NK-92 (cell line): ENCODE measurements around the gene IL1R2.

Source experiments
- DNase-seq: peaks from one replicate; lab custom pipeline; 2025; ENCODE audit not compliant: unreplicated experiment; lab: John Stamatoyannopoulos, UW

The IL1R2 gene

DNA sequence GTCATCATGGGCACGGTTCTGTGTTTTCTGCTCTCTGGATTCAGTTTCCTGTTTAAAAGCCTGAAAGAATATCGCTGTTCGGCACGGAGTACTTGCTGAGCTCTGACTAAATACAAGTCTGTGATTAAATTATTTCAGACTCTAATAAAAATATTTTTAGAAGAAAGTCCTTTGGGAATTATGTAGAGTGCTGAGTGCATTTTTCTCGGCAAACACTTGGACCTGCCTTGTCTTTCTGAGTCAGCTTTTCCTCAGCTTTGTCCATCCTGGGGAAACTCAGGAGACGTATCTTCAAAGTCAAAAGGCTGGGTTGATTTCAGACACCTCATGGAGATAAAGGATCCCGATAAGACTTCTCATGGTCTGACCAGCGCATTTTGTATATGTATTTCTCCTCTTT, 45.9 kb downstream of the IL1R2 start:
- no peak for DNase-seq

DNA sequence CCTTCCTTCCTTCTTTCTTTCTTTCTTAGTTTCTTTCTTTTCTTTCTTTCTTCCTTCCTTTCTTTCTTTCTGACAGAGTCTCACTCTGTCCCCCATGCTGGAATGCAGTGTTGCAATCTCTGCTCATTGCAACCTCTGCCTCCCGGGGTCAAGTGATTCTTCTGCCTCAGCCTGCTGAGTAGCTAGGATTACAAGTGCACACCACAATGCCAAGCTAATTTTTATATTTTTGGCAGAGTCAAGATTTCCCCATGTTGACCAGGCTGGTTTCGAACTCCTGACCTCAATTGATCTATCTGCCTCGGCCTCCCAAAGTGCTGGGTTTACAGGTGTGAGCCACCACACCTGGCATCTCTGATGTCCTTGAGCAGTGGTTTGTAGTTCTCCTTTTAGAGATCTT, 48.5 kb downstream of the IL1R2 start:
- no peak for DNase-seq

DNA sequence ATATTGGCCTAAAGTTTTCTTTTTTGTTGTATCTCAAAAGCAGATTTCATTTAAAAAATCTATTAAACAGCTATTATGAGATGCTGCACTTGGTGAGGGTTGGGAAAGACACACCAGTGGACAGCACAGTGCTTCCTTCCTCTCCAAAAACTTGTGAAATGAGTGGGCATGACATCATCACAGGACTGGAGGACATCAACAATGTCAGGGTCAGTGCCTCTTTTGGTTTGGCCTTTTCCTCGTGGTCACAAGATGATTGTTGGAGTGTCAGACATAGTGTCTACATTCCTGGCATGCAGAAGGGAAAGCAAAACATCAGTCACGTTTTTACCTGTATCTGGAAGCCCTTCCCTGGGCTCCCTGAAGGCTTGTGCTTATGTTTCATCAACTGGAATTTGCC, 49.6 kb downstream of the IL1R2 start:
- no peak for DNase-seq

DNA sequence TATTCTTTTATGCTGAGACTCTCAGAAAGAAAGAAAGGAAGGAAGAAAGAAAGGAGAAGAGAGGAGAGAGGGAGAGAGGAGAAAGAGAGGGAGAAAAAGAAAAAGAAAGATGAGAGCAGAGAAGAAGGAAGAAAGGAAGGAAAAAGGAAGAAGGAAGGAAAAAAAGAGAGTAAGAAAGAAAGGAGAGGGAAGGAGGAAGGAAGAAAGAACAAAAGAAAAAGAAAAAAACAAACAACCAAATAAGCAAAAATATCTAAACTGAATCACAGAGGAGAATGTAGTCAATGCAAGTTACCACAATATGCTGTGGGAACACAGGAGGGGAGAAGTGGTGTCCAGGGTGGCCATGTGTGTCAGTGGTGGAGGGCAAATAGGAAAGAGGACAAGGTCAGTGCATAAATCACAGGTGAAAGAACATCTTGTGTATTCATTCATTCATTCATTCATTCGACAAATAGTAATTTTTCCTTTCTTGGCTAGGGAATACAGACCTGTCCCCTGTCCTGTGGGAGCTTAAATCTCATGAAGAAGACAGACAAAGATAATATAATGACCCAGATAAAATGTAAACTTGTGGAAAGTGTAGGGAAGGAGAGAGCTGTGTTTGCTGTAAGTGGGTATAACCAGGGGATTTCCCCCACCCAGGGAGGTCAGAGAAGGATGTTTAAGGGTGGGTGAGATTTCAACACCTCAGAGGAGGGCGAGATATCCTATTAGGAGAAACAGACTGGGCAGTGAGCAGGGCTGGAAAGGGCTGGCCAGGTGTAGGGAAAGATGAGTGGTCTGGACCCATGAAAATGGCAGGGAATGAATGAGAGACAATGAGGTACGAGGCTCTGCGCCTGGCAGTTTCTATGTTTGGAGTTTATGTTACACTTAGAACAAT, 50.7 kb downstream of the IL1R2 start:
- no peak for DNase-seq

DNA sequence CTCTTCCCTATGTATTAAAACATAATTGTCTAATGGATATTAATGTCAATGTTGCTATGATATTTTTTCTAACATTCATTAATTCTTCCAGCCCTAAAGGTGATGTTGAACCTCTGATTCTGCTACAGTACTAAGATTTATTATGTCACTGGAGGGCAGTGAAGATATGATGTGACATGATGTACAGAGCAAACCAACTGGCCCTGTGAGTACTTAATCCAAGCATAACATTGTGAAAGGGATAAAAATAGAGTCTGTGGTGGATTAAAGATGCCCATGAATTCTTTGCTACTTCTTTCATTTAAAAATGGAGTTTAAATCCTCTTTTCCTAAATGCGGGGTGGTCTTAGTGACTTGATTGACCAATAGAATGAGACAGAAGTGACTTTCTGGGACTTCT, 51.8 kb downstream of the IL1R2 start:
- DNase-seq: no peak

DNA sequence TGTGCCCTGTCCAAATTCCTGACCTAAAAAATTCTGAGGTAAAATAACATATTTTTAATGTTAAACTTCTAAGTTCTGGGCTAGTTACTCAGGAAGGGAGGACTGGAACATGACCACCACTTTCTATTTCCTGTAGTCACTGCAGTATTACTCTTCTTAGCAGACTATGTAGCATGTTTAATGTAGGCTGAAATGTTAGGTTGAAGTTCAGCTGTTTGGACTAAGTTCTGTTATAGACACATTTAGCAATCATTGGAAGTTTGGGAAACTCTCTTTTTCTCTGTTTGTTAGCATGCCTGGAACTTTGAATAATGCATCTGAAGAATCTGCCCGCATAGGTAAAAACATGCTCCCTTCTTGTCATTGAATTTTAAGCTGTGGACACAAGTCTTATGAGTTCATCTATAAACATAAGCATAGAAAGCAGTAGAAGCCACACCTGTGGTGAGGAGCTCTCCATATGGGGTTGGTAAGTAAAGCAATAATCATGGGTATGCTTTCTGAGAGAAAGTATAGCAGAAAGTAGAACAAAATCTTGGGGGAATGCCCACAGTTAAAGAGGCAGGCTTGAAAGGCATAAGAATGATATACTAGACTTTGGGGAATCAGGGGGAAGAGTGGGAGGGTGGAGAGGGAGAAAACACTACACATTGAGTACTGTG, 52.6 kb downstream of the IL1R2 start:
- no peak for DNase-seq

DNA sequence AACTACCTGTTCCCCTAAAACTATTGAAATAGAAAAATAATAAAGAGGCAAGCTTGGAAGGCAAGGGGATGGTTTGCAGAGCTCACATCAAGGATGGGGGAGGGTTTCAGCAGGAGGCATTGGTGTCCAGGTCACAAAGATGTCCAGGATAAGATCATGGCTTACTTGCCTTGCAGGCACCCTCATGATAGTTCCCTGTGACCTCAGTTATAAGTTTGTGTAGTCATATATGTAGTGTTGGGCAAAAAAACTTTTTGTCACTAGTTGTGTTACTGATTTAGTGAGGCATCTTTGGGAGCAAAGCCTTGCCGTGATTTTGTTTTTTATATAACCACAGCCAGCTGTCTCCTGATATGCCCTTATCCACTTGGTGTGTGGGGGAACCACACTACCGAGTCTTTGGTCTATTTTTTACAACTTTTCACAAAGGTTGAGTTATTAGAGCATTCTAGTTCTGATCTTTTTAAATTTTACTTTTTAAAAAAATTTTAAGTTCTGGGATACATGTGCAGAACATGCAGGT, 53.3 kb downstream of the IL1R2 start:
- no peak for DNase-seq

DNA sequence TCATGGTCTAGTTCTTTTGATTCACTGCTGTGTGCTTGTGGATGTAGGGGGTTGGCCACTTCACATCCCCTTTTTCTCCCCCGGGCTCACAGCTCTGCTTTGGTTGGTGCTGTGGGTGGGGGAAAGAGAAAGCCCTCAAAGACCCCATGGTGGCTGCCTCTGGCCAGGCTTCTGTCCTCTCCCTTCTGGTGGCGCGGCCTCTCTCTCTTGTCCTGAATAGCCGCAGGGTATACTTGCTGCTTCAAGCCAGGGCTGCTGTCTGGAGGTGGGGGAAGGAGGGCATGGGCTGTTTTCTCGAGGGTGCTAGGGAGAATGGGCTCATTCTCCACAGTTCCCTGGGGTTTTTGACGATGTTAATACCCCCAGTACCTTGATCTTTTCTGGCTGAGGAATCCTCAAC, 53.9 kb downstream of the IL1R2 start:
- no peak for DNase-seq

DNA sequence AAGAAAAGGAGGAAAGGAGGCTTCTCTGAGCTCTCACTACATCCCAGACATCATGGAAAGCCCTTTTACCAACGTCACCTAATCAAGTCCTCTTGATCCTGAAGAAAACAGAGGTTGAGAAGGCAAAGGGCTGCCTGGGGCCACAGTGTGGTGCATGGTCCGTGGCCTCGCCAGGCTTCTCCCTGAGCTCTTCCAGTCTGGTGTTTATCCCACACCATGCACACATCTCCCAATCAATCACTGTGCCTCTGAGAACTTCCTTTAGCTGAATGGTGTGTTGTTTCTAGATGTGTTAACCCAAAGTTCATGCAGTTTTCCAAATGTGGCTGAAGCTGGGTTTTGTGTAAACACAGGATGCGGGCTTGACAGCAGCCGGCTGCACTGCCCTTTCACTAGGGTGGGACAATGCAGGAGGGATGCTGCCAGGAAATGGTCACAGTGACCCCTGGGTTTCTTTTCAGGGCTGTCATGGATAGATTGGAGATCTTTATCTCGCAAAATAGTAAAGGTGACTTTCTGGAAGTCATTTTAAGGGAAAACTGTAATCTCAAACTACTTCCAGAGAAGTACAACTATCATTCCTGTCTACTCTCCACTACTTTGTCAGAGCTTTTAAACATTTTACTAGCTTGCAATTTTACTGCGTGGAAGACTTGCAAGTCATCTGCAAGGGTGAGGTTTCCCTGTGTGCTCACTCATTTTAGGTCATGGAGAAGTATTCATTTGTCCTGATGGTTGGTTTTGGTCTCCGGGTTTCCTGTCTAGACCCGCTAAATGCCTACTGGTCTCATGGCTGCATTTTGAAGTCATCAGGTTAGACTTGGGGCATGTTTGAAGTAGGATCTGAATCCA, 54.6 kb downstream of the IL1R2 start:
- no peak for DNase-seq

DNA sequence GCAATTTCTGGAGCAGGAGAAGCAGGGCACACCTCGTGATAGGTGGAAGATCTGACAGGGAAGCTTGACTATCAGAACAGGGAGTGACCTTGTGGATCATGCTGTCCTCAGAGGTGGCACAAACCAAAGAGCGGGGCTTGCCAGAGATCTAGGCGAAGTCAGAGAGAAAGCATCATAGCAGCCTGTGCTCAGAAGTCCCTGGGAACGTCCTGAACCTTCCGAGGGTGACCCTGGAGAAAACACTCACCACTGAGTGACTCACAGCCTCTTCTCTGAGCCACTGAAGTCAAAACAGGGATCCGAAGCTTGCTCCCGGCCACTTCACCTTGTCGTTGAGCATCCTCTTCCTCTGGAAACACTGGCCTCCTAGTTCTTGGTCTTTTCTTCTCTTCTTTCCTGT, 56.7 kb downstream of the IL1R2 start:
- DNase-seq: no peak

DNA sequence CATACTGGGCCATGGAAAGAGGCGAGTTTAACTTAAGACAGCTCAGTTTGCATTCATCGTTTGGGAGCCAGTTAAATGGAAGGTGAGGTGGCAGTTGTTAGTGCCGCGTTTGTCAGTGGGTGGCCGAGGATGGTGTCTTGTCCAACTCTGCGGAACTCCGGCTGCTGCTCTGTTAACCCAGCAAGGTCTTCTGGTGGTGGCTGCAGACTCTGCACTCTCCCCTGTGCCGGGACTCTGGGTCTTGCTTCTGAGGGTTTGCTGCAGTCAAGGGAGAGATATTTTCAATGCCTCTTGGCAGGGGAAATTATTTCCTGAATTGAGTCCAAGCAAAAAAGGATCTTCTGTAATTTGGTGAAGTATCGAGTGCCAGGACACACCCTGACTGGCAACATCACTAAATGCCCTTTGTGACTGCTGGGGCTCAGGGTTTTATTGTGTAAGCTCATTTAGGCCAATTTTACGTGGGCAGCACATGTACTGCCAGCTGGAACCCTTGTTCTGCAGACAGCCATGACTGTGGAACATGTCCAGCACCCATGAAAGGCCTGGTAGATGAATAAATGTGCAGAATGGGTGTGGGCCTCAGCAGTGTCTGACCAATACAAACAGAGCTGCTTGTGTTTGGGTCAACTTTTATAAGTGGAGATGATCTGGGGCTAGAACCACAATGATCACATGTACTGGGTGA, 58.1 kb downstream of the IL1R2 start:
- no peak for DNase-seq

DNA sequence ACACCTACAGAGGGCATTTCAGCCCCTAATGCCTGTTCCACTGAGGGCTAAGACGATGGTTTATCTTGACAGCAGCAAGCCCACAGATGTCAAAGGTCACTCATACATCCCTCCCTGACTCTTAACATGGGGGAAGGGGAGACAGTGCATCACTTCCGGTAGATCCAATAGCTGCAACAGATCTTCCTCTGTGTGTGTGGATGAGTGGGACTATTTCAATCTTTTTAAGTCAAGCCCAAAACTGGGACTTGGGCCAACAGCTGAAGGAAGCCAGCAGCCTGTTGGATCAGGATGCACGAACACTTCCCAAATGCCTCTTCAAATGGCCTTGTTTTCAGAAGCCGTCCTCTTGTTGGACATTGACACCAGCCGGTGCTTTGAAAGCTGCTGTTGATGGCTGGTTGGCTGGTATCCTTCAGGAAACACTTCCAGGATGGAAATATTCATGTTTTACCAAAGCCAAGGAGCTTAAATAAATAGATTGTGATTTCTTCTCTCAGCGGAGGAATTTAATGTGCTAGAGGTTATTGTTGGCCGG, 59.2 kb downstream of the IL1R2 start:
- DNase-seq: no peak

DNA sequence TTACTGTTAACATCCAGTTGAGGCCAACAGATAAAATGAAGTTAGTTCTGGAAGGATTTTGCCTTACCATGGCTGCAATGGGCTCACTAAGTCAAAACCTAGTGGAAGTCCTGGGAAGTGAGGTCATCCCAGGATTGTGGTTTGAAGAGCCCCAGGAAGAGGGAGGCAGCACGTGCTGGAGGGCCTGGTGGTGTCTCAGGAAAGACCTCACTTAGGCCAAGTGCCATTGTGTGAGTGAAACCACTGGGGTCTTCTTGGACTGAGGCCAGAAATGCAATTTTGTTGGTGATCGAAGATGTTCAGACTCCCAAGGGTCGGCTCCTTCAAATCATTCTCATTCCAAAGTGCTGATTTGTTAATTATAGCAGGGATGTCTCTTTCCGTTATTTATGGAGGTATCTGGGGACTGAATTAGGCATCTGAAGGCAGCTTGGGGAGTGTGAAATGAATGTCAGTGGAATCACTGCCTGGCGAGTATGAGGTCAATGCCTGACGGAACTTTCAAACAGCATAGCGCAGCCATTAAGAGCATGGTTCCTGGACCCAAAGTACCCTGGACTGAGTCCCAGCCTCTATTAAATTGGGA, 60.0 kb downstream of the IL1R2 start:
- no peak for DNase-seq

DNA sequence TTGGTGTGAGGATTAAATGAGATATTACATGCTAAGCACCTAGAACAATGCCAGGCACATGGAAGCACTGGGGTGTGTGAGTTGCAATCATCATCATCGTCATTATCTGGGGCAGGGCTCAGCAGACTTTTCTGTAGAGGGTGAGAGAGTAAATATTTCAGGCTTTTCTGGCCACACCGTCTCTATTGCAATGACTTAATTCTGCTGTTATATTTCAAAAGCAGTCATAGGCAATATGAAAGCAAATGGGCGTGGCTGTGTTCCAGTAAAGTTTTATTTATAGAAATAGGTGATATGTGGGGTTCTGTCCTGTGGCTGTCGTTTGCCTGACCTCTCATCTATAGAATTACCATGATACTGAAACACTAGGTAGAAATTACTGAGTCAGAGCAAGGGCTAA, 60.6 kb downstream of the IL1R2 start:
- DNase-seq: no peak

DNA sequence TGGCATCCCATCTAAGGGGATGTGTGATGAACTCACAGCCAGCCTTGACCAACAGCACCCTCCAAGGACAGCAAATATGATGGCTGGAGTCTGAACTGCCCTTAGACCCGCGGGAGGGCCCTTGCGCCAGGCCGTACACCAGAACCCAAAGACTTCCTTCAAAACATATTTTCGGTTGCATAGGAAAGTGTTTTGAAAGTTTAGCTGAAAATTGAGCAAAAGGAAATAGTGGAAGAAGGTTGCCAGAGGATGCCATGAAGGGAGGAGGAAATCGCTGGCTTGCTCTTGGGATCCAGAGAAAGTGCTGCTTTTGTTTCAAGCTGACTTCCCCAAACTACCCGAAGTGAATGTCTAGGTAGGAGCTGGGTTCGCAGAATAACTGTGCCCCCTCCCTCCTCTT, 61.3 kb downstream of the IL1R2 start:
- no peak for DNase-seq

DNA sequence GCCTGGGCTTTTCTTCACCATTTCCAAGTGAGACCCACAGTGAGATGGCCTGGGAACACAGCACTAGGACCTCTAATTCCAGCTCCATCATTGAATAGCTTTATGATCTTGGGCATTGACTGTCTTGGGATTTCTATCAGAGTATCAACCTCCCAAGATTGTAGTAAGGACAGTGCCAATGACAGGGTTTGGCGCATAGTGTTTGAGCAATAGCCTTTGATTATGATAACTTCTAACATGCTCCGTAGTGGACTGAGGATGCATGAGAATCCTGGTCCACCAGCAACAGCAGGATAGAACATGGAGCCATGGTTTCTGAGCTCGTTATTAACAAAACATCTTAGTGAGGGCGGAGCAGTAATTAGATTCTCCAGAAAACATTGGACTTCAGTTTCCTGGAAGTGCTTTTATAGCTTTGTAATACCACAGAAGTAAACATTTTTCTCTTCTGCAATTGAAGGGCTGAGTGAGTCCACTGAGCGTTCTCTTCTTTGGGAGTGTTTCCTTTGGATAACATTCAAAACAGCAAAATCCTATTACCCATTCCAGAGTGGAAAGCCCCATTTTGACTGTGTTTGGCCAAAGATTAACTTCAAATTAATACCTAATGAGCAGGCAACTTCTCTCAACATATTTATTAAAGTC, 63.7 kb downstream of the IL1R2 start:
- DNase-seq: no peak

DNA sequence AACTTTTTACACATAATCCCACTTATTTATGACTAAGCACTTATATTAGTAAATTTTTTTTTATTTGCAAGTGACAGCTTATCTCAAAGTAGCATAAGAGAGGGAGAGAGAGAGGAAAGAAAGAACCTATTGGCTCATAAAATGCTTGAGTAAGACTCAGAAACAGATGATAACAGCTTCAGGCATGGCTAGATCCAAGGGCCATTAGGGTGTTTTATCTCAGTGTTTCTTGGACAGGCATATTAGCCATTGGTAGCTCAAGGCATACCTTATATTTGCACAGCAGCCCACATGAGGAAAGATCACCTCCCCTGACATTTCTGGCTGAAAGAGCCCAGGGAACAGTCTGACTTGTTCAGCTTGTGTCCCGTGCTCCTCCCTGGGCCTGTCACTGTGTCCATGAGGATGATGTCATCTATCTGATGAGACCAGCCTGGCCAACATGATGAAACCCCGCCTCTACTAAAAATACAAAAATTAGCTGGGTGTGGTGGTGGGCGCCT, 64.4 kb downstream of the IL1R2 start:
- no peak for DNase-seq

DNA sequence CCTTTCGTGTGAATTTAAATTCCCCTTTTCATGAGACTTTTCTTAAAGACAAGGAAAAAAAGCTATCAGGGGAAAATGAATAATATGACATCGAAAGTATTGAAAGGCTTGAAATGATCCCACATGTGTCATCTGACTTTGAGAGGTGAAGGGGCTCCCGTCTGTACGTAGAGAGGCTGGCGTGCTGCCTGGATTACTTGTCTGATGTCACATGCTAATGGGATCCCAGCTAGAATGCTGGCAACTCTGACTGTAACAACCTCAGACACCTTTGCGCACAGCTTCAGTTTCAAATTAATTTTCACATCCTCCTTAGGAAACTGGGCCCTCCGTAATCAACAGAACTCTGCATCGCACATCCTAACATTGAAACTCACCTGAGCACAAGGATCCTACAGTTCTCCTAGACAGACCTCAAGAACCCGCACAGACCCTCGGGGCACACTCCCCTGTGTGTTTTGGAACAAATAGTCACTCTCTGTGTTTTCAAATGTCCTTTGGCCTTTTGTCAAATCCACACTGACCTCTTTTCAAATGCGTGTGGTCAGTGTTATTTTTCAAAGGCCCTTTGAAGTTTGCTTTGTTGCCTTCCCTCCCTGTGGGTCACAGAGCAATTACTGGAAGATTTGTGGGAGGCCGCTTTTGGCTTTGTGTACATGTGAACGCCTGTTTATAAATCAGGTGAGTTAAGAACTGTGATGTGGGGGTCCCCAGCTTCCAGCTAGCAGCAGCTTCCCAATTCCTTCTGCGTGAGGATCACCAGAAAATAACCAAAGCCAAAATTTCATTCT, 65.9 kb downstream of the IL1R2 start:
- DNase-seq: no peak
